Activated naive CD4-positive, alpha-beta T cell treated with anti-CD3 and anti-CD28 coated beads, Interleukin-2, amount 50 U/mL, for 72 hours (primary cell): ENCODE results near the gene CEP97. TPM values are rescaled to one million over a fixed set of nuclear protein-coding genes. Genes with fewer than 3 reads are reported as not detected.
"Not testable (repeated sequence)": the region's sequence is repeated elsewhere in the genome, so short reads cannot be mapped to it uniquely, and the experiment has no call there.

Experiments used
- ATAC-seq, 2 donors: fragments of 150-1000 bp; cut with Tn5 transposase; 2 replicates each; pipeline ENCODE4 v1.10.0; 2021; ENCODE audit warnings: mild to moderate bottlenecking in 2 of 2, moderate library complexity in 2 of 2
- DNase-seq, 2 donors: peaks; one replicate each; pipeline ENCODE4 v3.0.0; 2021 to 2022; ENCODE audit warnings: low spot score in 2 of 2
- H3K27ac Mint-ChIP-seq, 2 donors: one replicate each; pipeline ENCODE4 v1.8.0; 2022; ENCODE audit warnings: mild to moderate bottlenecking in 2 of 2, mixed read lengths in 2 of 2
- H3K36me3 Mint-ChIP-seq, 2 donors: one replicate each; pipeline ENCODE4 v1.8.0; 2022; ENCODE audit warnings: mixed read lengths in 2 of 2
- H3K9me3 Mint-ChIP-seq, 2 donors: one replicate each; pipeline ENCODE4 v1.8.0; 2022; ENCODE audit warnings: mixed read lengths in 2 of 2
- total RNA-seq, 2 donors: library from RNA; stranded (reverse); gene quantifications; one replicate each; pipeline ENCODE4 v1.2.3, GENCODE V29; 2022

The CEP97 gene
- total RNA-seq: 10 to 100 TPM; 16.1 to 20.0 TPM

GRCh38 chr3:101724329-101725193 is at the start of gene CEP97:
Gene CEP97 (plus strand): TSS chr3:101724614. CDS start chr3:101724677, 63 bp downstream.
- peak within 1 kb of the TSS; percentile 93 to 94 for H3K27ac Mint-ChIP-seq
- peaks cover 7 to 12% of the 10 kb centered on the region in 2 donors for H3K36me3 Mint-ChIP-seq
- H3K9me3 Mint-ChIP-seq: no peaks in the 10 kb centered on the region
- DNase-seq: peak; percentile 87 to 90
- ATAC-seq: peak; percentile 94 to 95

GRCh38 chr3:101675709-101676215 is 48.7 kb upstream of the CEP97 start:
- no peak for DNase-seq
- ATAC-seq: no peak
- H3K9me3 Mint-ChIP-seq: no peaks in the 10 kb centered on the region
- peak overlapping the region; percentile 94 to 98 for H3K27ac Mint-ChIP-seq
- H3K36me3 Mint-ChIP-seq: peaks cover 29 to 49% of the 10 kb centered on the region in 2 donors

GRCh38 chr3:101676216-101676764 is 48.1 kb upstream of the CEP97 start:
- ATAC-seq: peak; percentile 88 to 90
- DNase-seq: peak; percentile 92 to 96
- Mint-ChIP-seq H3K36me3 (peaks cover 28 to 49% of the 10 kb centered on the region in 2 donors), H3K9me3 (no peaks in the 10 kb centered on the region), H3K27ac (peak overlapping the region; percentile 97 to 98)

- Mint-ChIP-seq H3K27ac (peak within 1 kb of the TSS; percentile 97 to 98), H3K36me3 (peaks cover 31 to 48% of the 10 kb centered on the region in 2 donors), H3K9me3 (no peaks in the 10 kb centered on the region)
- peak; percentile 77 to 83 for ATAC-seq
- DNase-seq: peak; percentile 98 to 100
These were observed 47.5 kb upstream of the CEP97 start, which contains the start of gene ZBTB11 for GRCh38 chr3:101676765-101677435. Gene ZBTB11 (minus strand): TSS chr3:101677132. CDS start chr3:101676914, 218 bp downstream.

- Mint-ChIP-seq H3K27ac (peak overlapping the region; percentile 97 to 98), H3K9me3 (no peaks in the 10 kb centered on the region), H3K36me3 (peaks cover 31 to 51% of the 10 kb centered on the region in 2 donors)
- ATAC-seq (no peak), DNase-seq (no peak)
These were observed 46.8 kb upstream of the CEP97 start for GRCh38 chr3:101677436-101678286.

- peaks cover 30 to 50% of the 10 kb centered on the region in 2 donors for H3K36me3 Mint-ChIP-seq
- not testable (repeated sequence) for DNase-seq, H3K27ac Mint-ChIP-seq, H3K9me3 Mint-ChIP-seq, ATAC-seq
These were observed 45.6 kb upstream of the CEP97 start for GRCh38 chr3:101678837-101679236.

GRCh38 chr3:101680466-101680865 is 43.9 kb upstream of the CEP97 start:
- Mint-ChIP-seq H3K9me3 (no peaks in the 10 kb centered on the region), H3K27ac (peak overlapping the region in 1 of 2 donors; percentile 52)

GRCh38 chr3:101685050-101685400 is 39.4 kb upstream of the CEP97 start:
- DNase-seq: no peak
- no peak for ATAC-seq
- Mint-ChIP-seq H3K9me3 (no peaks in the 10 kb centered on the region), H3K36me3 (peaks cover 26 to 49% of the 10 kb centered on the region in 2 donors), H3K27ac (peak overlapping the region; percentile 96 to 99)

More at GRCh38 chr3:101680466-101680865, 43.9 kb upstream of the CEP97 start:
- no peak for DNase-seq
- no peak for ATAC-seq
- H3K36me3 Mint-ChIP-seq: peaks cover 33 to 54% of the 10 kb centered on the region in 2 donors

GRCh38 chr3:101685870-101686307 is 38.5 kb upstream of the CEP97 start:
- H3K36me3 Mint-ChIP-seq: peaks cover 26 to 40% of the 10 kb centered on the region in 2 donors
- DNase-seq (no peak), ATAC-seq (peak in 1 of 2 donors; percentile 2)

GRCh38 chr3:101687142-101687931 is 37.1 kb upstream of the CEP97 start:
- H3K9me3 Mint-ChIP-seq: no peaks in the 10 kb centered on the region
- ATAC-seq (peak in 1 of 2 donors; percentile 12), DNase-seq (no peak)
- peaks cover 20 to 26% of the 10 kb centered on the region in 2 donors for H3K36me3 Mint-ChIP-seq
- peak overlapping the region; percentile 96 to 99 for H3K27ac Mint-ChIP-seq

More at GRCh38 chr3:101685870-101686307, 38.5 kb upstream of the CEP97 start:
- no peaks in the 10 kb centered on the region for H3K9me3 Mint-ChIP-seq
- peak overlapping the region; percentile 96 to 99 for H3K27ac Mint-ChIP-seq

- Mint-ChIP-seq H3K27ac (peak overlapping the region in 1 of 2 donors; percentile 77), H3K9me3 (no peaks in the 10 kb centered on the region), H3K36me3 (peaks cover 20 to 22% of the 10 kb centered on the region in 2 donors)
- ATAC-seq (no peak), DNase-seq (no peak)
These were observed 35.1 kb upstream of the CEP97 start for GRCh38 chr3:101689286-101689685.

- Mint-ChIP-seq H3K27ac (peak overlapping the region; percentile 39 to 44), H3K36me3 (peaks cover 6% of the 10 kb centered on the region in 2 donors), H3K9me3 (no peaks in the 10 kb centered on the region)
- ATAC-seq (peak in 1 of 2 donors; percentile 7), DNase-seq (no peak)
These were observed 33.4 kb upstream of the CEP97 start for GRCh38 chr3:101690972-101691371.

GRCh38 chr3:101691685-101692671 is 32.4 kb upstream of the CEP97 start:
- ATAC-seq, H3K27ac Mint-ChIP-seq, H3K36me3 Mint-ChIP-seq, DNase-seq, H3K9me3 Mint-ChIP-seq: not testable (repeated sequence)

GRCh38 chr3:101693540-101693939 is 30.9 kb upstream of the CEP97 start:
- DNase-seq: peak in 1 of 2 donors; percentile 44
- H3K9me3 Mint-ChIP-seq, H3K36me3 Mint-ChIP-seq: not testable (repeated sequence)

More at GRCh38 chr3:101693540-101693939, 30.9 kb upstream of the CEP97 start:
- not testable (repeated sequence) for H3K27ac Mint-ChIP-seq
- ATAC-seq: peak; percentile 86 to 87
